CD4-positive, alpha-beta T cell (primary cell): Measurements from ENCODE around the gene SORCS2. TPM values are rescaled to one million over a fixed set of nuclear protein-coding genes. Genes with fewer than 3 reads are reported as not detected.

ENCODE experiments used
- ATAC-seq: fragments of 200-7000 bp; cut with Tn5 transposase; one replicate; pipeline ENCODE4 v1.10.0; 2022; ENCODE audit warnings: mild to moderate bottlenecking; ENCODE audit not compliant: poor library complexity
- CTCF ChIA-PET: fragments of 350-600 bp; sonication (Branson Sonifier 250); formaldehyde crosslinking; loops from one replicate; lab custom pipeline; 2021; ENCODE audit warnings: antibody characterized with exemption, inconsistent platforms; lab: Charles Lee
- POLR2A ChIA-PET: fragments of 350-600 bp; sonication (Branson Sonifier 250); formaldehyde crosslinking; loops from one replicate; lab custom pipeline; 2021; ENCODE audit warnings: antibody characterized with exemption, inconsistent platforms; lab: Charles Lee
- DNase-seq, 14 experiments: peaks; one replicate each; pipeline ENCODE4 v3.0.0-alpha.2; 2013 to 2020; ENCODE audit warnings: mixed read lengths in 2 of 14
- H3K27ac ChIP-seq, 2 donors: one replicate each; pipeline versions ENCODE4 v1.5.1 to v1.7.0; 2013; ENCODE audit warnings: low read length in 2 of 2, low read depth in 1 of 2, mild to moderate bottlenecking in 1 of 2
- H3K27me3 ChIP-seq, 2 experiments: 1 replicate in 1 of 2; 2 replicates in 1 of 2; pipeline versions ENCODE4 v1.6.1 to v1.7.0; 2013; ENCODE audit warnings: low read length in 2 of 2, control low read depth in 1 of 2, mild to moderate bottlenecking in 1 of 2, moderate library complexity in 1 of 2; ENCODE audit not compliant: insufficient read depth in 2 of 2, control insufficient read depth in 1 of 2
- H3K36me3 ChIP-seq: one replicate; pipeline ENCODE4 v1.6.1; 2013; ENCODE audit warnings: low read length, control low read depth; ENCODE audit not compliant: insufficient read depth
- H3K4me1 ChIP-seq: one replicate; pipeline ENCODE4 v1.6.1; 2013; ENCODE audit warnings: low read length, control low read depth; ENCODE audit not compliant: insufficient read depth
- H3K4me3 ChIP-seq: one replicate; pipeline ENCODE4 v1.5.1; 2013; ENCODE audit warnings: mild to moderate bottlenecking, low read length, moderate library complexity
- H3K9me3 ChIP-seq, 2 experiments: 1 replicate in 1 of 2; 2 replicates in 1 of 2; pipeline versions ENCODE4 v1.6.1 to v1.7.0; 2013; ENCODE audit warnings: low read length in 2 of 2, mild to moderate bottlenecking in 2 of 2, control low read depth in 1 of 2, moderate library complexity in 1 of 2; ENCODE audit not compliant: control insufficient read depth in 1 of 2, insufficient read depth in 1 of 2
- H3K27ac Mint-ChIP-seq: one replicate; pipeline ENCODE4 v1.8.0; 2020; ENCODE audit warnings: mixed read lengths
- H3K27me3 Mint-ChIP-seq: one replicate; pipeline ENCODE4 v1.8.0; 2021; ENCODE audit warnings: mixed read lengths
- H3K36me3 Mint-ChIP-seq: one replicate; pipeline ENCODE4 v1.8.0; 2021; ENCODE audit warnings: low read depth, mixed read lengths
- H3K4me1 Mint-ChIP-seq: one replicate; pipeline ENCODE4 v1.8.0; 2021; ENCODE audit warnings: low read depth, mixed read lengths
- H3K4me3 Mint-ChIP-seq: one replicate; pipeline ENCODE4 v1.8.0; 2020; ENCODE audit warnings: mild to moderate bottlenecking, mixed read lengths
- H3K9me3 Mint-ChIP-seq: one replicate; pipeline ENCODE4 v1.8.0; 2020; ENCODE audit warnings: mixed read lengths
- intact Hi-C, 2 experiments: fragments of 100-400 bp; cut with DNase I in 1 of 2; cut with micrococcal nuclease in 1 of 2; formaldehyde crosslinking; loops; one replicate each; pipeline versions ENCODE4 v1.15.1 to v1.9.0; 2023 to 2025; cut with DNase I, micrococcal nuclease
- total RNA-seq, 174 experiments: library from RNA in 2 of 174; stranded (reverse) in 2 of 174; gene quantifications; one replicate each; pipeline ENCODE4 v1.2.3 and lab custom pipeline; 2021 to 2026
- TF ChIP-seq, protein P1 (sequence below): fragments of 200-600 bp; IDR thresholded peaks from one replicate; pipeline ENCODE4 v1.8.0; 2022; ENCODE audit warnings: antibody characterized with exemption, mild to moderate bottlenecking

The SORCS2 gene
- total RNA-seq, 2 experiments from 2014 or later = not detected

- Histone ChIP-seq H3K9me3 (peaks cover 0 to 5% of the 10 kb centered on the region in 2 experiments), H3K4me3 (no peak overlapping the region), H3K36me3 (no peaks in the 10 kb centered on the region), H3K27ac (no peak overlapping the region), H3K4me1 (no peaks in the 10 kb centered on the region), H3K27me3 (no peaks in the 10 kb centered on the region)
- Mint-ChIP-seq H3K36me3 (no peaks in the 10 kb centered on the region), H3K4me1 (no peaks in the 10 kb centered on the region), H3K4me3 (no peak overlapping the region), H3K9me3 (peaks cover 3% of the 10 kb centered on the region), H3K27me3 (peaks cover 9% of the 10 kb centered on the region), H3K27ac (no peak overlapping the region)
- DNase-seq (no peak), ATAC-seq (no peak)
- POLR2A ChIA-PET = no interaction called here
- intact Hi-C loops = no loop called here
- CTCF ChIA-PET = no interaction called here
- TF ChIP-seq, protein P1, sequence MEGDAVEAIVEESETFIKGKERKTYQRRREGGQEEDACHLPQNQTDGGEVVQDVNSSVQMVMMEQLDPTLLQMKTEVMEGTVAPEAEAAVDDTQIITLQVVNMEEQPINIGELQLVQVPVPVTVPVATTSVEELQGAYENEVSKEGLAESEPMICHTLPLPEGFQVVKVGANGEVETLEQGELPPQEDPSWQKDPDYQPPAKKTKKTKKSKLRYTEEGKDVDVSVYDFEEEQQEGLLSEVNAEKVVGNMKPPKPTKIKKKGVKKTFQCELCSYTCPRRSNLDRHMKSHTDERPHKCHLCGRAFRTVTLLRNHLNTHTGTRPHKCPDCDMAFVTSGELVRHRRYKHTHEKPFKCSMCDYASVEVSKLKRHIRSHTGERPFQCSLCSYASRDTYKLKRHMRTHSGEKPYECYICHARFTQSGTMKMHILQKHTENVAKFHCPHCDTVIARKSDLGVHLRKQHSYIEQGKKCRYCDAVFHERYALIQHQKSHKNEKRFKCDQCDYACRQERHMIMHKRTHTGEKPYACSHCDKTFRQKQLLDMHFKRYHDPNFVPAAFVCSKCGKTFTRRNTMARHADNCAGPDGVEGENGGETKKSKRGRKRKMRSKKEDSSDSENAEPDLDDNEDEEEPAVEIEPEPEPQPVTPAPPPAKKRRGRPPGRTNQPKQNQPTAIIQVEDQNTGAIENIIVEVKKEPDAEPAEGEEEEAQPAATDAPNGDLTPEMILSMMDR = no peak
Observed at GRCh38 chr4:7252051-7252450, 59.7 kb downstream of the SORCS2 start.

DNA sequence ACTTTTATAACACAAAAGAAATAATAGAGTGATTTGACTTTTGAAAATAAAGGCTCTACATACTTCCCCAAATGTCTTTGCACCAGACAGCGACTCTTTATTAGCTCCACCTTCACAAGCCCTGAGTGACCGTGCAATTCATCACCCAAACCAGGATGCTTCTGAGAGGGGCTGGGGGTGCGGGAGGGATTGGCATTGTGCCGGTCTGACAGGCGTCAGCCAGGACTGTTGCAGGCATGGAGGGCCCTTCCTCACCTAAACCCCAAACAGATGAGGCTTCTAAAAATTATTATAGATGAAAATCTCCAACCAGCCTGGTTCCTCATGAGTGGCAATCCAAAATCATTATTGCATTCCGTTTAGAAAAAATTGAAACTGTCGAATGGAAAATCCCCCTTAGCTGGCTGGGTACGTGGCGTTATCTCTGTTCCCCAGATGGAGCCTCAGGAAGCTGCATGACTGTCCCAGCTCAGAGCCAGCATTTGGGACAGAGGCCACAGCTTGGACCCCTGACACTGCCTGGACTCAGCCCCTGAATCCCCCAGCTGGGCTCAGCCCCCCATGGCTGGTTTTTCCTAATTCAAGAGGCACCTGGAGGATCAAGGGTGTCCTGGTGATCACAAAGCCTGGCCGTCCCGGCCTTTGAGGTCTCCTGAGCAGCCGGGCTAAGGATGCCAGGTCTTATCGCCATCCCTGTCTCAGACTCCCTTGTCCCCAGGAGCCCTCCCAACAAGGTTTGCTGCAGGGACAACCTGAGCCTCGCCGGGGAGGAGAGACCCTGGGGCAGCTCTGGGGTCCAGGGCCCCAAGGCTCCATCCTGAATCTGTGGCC is 60.4 kb downstream of the SORCS2 start:
- POLR2A ChIA-PET = no interaction called here
- intact Hi-C loops = no loop called here
- no peaks in the 10 kb centered on the region for H3K36me3 ChIP-seq
- H3K27me3 ChIP-seq = no peaks in the 10 kb centered on the region
- no peak overlapping the region for H3K27ac ChIP-seq
- no peaks in the 10 kb centered on the region for H3K4me1 ChIP-seq
- DNase-seq = no peak
- TF ChIP-seq, protein P1 = no peak
- CTCF ChIA-PET = no interaction called here
- Mint-ChIP-seq H3K9me3 (peaks cover 3% of the 10 kb centered on the region), H3K4me3 (no peak overlapping the region), H3K36me3 (no peaks in the 10 kb centered on the region), H3K27ac (no peak overlapping the region), H3K27me3 (peaks cover 9% of the 10 kb centered on the region), H3K4me1 (no peaks in the 10 kb centered on the region)
- no peak for ATAC-seq
- peaks cover 5% of the 10 kb centered on the region in 2 experiments for H3K9me3 ChIP-seq
- no peak overlapping the region for H3K4me3 ChIP-seq

DNA sequence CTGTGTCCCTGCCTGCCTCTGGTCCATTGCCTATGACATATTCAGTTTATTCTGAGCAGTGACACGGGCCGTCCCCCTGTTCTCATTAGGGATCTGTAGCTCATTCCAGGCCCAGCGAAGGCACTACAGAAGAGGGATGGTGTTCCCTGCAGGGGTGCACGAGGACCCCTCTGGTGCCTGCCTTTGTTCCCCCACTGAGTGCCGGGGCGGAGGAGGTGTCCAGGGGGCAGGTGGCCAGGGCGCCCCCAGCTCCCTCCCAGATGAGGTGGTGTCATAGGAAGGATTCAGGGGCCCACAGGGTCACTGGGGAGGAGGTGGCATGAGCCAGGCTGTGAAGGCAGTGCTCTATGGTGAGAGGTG is 61.0 kb downstream of the SORCS2 start:
- Mint-ChIP-seq H3K4me3 (no peak overlapping the region), H3K27ac (no peak overlapping the region), H3K4me1 (no peaks in the 10 kb centered on the region), H3K36me3 (no peaks in the 10 kb centered on the region), H3K9me3 (peaks cover 3% of the 10 kb centered on the region), H3K27me3 (peaks cover 9% of the 10 kb centered on the region)
- ATAC-seq (no peak), DNase-seq (no peak)
- no peak overlapping the region for H3K4me3 ChIP-seq
- intact Hi-C loops = no loop called here
- H3K4me1 ChIP-seq = no peaks in the 10 kb centered on the region
- peaks cover 5 to 7% of the 10 kb centered on the region in 2 experiments for H3K9me3 ChIP-seq
- no peaks in the 10 kb centered on the region for H3K27me3 ChIP-seq
- no peaks in the 10 kb centered on the region for H3K36me3 ChIP-seq
- POLR2A ChIA-PET = no interaction called here
- CTCF ChIA-PET = no interaction called here
- TF ChIP-seq, protein P1 = no peak
- no peak overlapping the region for H3K27ac ChIP-seq
